GM23338 (cell line): ENCODE measurements around the gene COMTD1. TPM values are rescaled to one million over a fixed set of nuclear protein-coding genes. Genes with fewer than 3 reads are reported as not detected.
"Not testable (repeated sequence)": the region's sequence is repeated elsewhere in the genome, so short reads cannot be mapped to it uniquely, and the experiment has no call there.

Experiments used
- ATAC-seq: fragments of 200-7000 bp; cut with Tn5 transposase; 3 replicates; pipeline ENCODE4 v1.9.1; 2020
- DNase-seq: peaks from one replicate; pipeline ENCODE4 v3.0.0-alpha.2; 2015; ENCODE audit warnings: low spot score
- H2AFZ ChIP-seq: fragments of 200-600 bp; sonication (generic); 2 replicates; pipeline ENCODE4 v1.8.0; 2016; ENCODE audit warnings: antibody characterized with exemption, mild to moderate bottlenecking, moderate library complexity
- H3F3A ChIP-seq: fragments of 200-600 bp; sonication (generic); replicated peaks from 2 replicates; pipeline ENCODE4 v1.8.0; 2017; ENCODE audit warnings: antibody characterized with exemption, mixed run types, low read depth
- H3K27ac ChIP-seq: fragments of 200-600 bp; sonication (generic); 2 replicates; pipeline ENCODE4 v1.6.1; 2016; ENCODE audit warnings: low read depth
- H3K27me3 ChIP-seq: fragments of 200-600 bp; sonication (generic); 2 replicates; pipeline ENCODE4 v1.8.0; 2016; ENCODE audit warnings: mild to moderate bottlenecking, mixed run types, moderate library complexity; ENCODE audit not compliant: insufficient read depth
- H3K36me3 ChIP-seq: fragments of 200-600 bp; sonication (generic); 2 replicates; pipeline ENCODE4 v1.8.0; 2016; ENCODE audit warnings: mild to moderate bottlenecking; ENCODE audit not compliant: insufficient read depth
- H3K4me1 ChIP-seq: fragments of 200-600 bp; sonication (generic); 2 replicates; pipeline ENCODE4 v1.8.0; 2016; ENCODE audit warnings: mild to moderate bottlenecking, moderate library complexity; ENCODE audit not compliant: insufficient read depth
- H3K4me2 ChIP-seq: fragments of 200-600 bp; sonication (generic); 2 replicates; pipeline ENCODE4 v1.7.1; 2017; ENCODE audit warnings: mixed run types
- H3K4me3 ChIP-seq: fragments of 200-600 bp; sonication (generic); 2 replicates; pipeline ENCODE4 v1.6.1; 2016; ENCODE audit warnings: mixed run types
- H3K79me2 ChIP-seq: fragments of 200-600 bp; sonication (generic); replicated peaks from 2 replicates; pipeline ENCODE4 v1.8.0; 2017; ENCODE audit warnings: mild to moderate bottlenecking; ENCODE audit not compliant: insufficient read depth
- H3K9me2 ChIP-seq: fragments of 200-600 bp; sonication (generic); 2 replicates; pipeline ENCODE4 v1.8.0; 2017; ENCODE audit not compliant: insufficient read depth
- H4K20me1 ChIP-seq: fragments of 200-600 bp; sonication (generic); replicated peaks from 2 replicates; pipeline ENCODE4 v1.8.0; 2017; ENCODE audit warnings: mild to moderate bottlenecking; ENCODE audit not compliant: insufficient read depth
- H3K27ac Mint-ChIP-seq: 2 replicates; pipeline ENCODE4 v1.8.0; 2020; ENCODE audit warnings: inconsistent platforms, mild to moderate bottlenecking, moderate library complexity, mixed read lengths
- H3K27me3 Mint-ChIP-seq: 3 replicates; pipeline ENCODE4 v1.8.0; 2022; ENCODE audit warnings: low read depth, mild to moderate bottlenecking, moderate library complexity, mixed read lengths, inconsistent platforms; ENCODE audit not compliant: insufficient read depth, poor library complexity
- H3K36me3 Mint-ChIP-seq: 3 replicates; pipeline ENCODE4 v1.8.0; 2021; ENCODE audit warnings: low read depth, mild to moderate bottlenecking, inconsistent platforms, moderate library complexity, mixed read lengths
- H3K4me1 Mint-ChIP-seq: 3 replicates; pipeline ENCODE4 v1.8.0; 2020; ENCODE audit warnings: mild to moderate bottlenecking, inconsistent platforms, mixed read lengths
- H3K4me3 Mint-ChIP-seq: 3 replicates; pipeline ENCODE4 v1.8.0; 2021; ENCODE audit warnings: moderate library complexity, mild to moderate bottlenecking, inconsistent platforms, mixed read lengths
- H3K9me3 Mint-ChIP-seq: 3 replicates; pipeline ENCODE4 v1.8.0; 2020; ENCODE audit warnings: moderate library complexity, mild to moderate bottlenecking, inconsistent platforms, mixed read lengths
- CREB1 ChIP-seq: fragments of 250-450 bp; sonication (Bioruptor Pico); IDR thresholded peaks from 2 replicates; pipeline ENCODE4 v1.5.0; 2020; ENCODE audit warnings: low read depth, mild to moderate bottlenecking, moderate library complexity
- EZH2 ChIP-seq: fragments of 200-600 bp; sonication (generic); IDR thresholded peaks from one replicate; pipeline ENCODE4 v1.8.0; 2017; ENCODE audit warnings: antibody characterized with exemption, mild to moderate bottlenecking, low read depth; ENCODE audit not compliant: unreplicated experiment
- NANOG ChIP-seq: IDR thresholded peaks from 2 replicates; pipeline ENCODE4 v1.6.1; 2016; ENCODE audit warnings: antibody characterized with exemption, borderline replicate concordance
- POLR2AphosphoS5 ChIP-seq: IDR thresholded peaks from 2 replicates; pipeline ENCODE4 v1.6.1; 2016; ENCODE audit warnings: antibody characterized with exemption, low read depth
- REST ChIP-seq: IDR thresholded peaks from one replicate; pipeline ENCODE4 v1.6.1; 2018; ENCODE audit warnings: antibody characterized with exemption; ENCODE audit not compliant: unreplicated experiment
- STAT1 ChIP-seq: IDR thresholded peaks from one replicate; pipeline ENCODE4 v1.6.1; 2016; ENCODE audit warnings: antibody characterized with exemption; ENCODE audit not compliant: unreplicated experiment
- ZNF114 ChIP-seq: fragments of 250-450 bp; sonication (Bioruptor Pico); IDR thresholded peaks from 2 replicates; pipeline ENCODE4 v1.5.0; 2020; ENCODE audit warnings: mild to moderate bottlenecking, moderate library complexity
- ZNF331 ChIP-seq: fragments of 250-450 bp; sonication (Bioruptor Pico); IDR thresholded peaks from 2 replicates; pipeline ENCODE4 v1.5.0; 2020; ENCODE audit warnings: low read depth, mild to moderate bottlenecking, moderate library complexity
- polyA plus RNA-seq: library from polyadenylated mRNA; unstranded; fragments of >200 nt; fragmentation: Nextera tagmentation; extraction: Ambion mirVana; gene quantifications from 2 replicates; pipeline ENCODE4 v1.2.1, GENCODE V29; 2016
- total RNA-seq: library from RNA; depleted of rRNA; stranded (reverse); fragments of >200 nt; shearing (Covaris generic); gene quantifications from 2 replicates; pipeline ENCODE4 v1.2.3, GENCODE V29; 2014

COMTD1 gene
- total and polyA plus RNA-seq, 2 experiments from 2014 or later = 40.0 to 46.7 TPM

GRCh38 chr10:75221492-75221891, 14.3 kb downstream of the COMTD1 start:
- Histone ChIP-seq H3K79me2 (peaks cover 82% of the 10 kb centered on the region), H3K4me1 (peaks cover 32% of the 10 kb centered on the region), H3K27ac (peak overlapping the region; percentile 95), H4K20me1 (peaks cover 22% of the 10 kb centered on the region), H3F3A (peaks cover 27% of the 10 kb centered on the region), H3K36me3 (peaks cover 33% of the 10 kb centered on the region)
- not testable (repeated sequence) for DNase-seq, H3K9me3 Mint-ChIP-seq, ATAC-seq, H3K9me2 ChIP-seq, H3K27me3 ChIP-seq, H3K27ac Mint-ChIP-seq, H2AFZ ChIP-seq, H3K4me3 ChIP-seq, H3K4me3 Mint-ChIP-seq, H3K4me2 ChIP-seq
- Mint-ChIP-seq H3K4me1 (peaks cover 47% of the 10 kb centered on the region), H3K36me3 (peaks cover 96% of the 10 kb centered on the region), H3K27me3 (peaks cover 11% of the 10 kb centered on the region)

GRCh38 chr10:75220274-75220673, 15.5 kb downstream of the COMTD1 start:
- Histone ChIP-seq H3K9me2 (no peaks in the 10 kb centered on the region), H2AFZ (no peak overlapping the region), H3K4me1 (peaks cover 24% of the 10 kb centered on the region), H4K20me1 (peaks cover 28% of the 10 kb centered on the region), H3K4me3 (no peak overlapping the region), H3K27me3 (no peaks in the 10 kb centered on the region), H3F3A (peaks cover 27% of the 10 kb centered on the region), H3K4me2 (no peak overlapping the region), H3K36me3 (peaks cover 46% of the 10 kb centered on the region), H3K27ac (peak overlapping the region; percentile 71), H3K79me2 (peaks cover 82% of the 10 kb centered on the region)
- Mint-ChIP-seq H3K9me3 (no peaks in the 10 kb centered on the region), H3K27ac (no peak overlapping the region), H3K27me3 (peaks cover 9% of the 10 kb centered on the region), H3K36me3 (peaks cover 96% of the 10 kb centered on the region), H3K4me1 (peaks cover 35% of the 10 kb centered on the region), H3K4me3 (no peak overlapping the region)
- TF ChIP-seq ZNF114 (CRISPR knock-in tag) (no peak), NANOG (no peak), ZNF331 (CRISPR knock-in tag) (no peak), EZH2 (no peak), STAT1 (no peak), POLR2AphosphoS5 (no peak)
- DNase-seq = no peak
- no peak for ATAC-seq

GRCh38 chr10:75212343-75212742, 23.4 kb downstream of the COMTD1 start:
- peaks cover 67% of the 10 kb centered on the region for H3K79me2 ChIP-seq
- H3K27me3 Mint-ChIP-seq = peaks cover 6% of the 10 kb centered on the region
- peaks cover 46% of the 10 kb centered on the region for H3K36me3 ChIP-seq
- H3K4me2 ChIP-seq = peak overlapping the region; percentile 82
- ATAC-seq = no peak
- peaks cover 62% of the 10 kb centered on the region for H3K36me3 Mint-ChIP-seq
- peaks cover 31% of the 10 kb centered on the region for H4K20me1 ChIP-seq
- peak overlapping the region; percentile 99 for H3K4me3 ChIP-seq
- peak overlapping the region; percentile 96 for H3K4me3 Mint-ChIP-seq
- H3K4me1 ChIP-seq = peaks cover 6% of the 10 kb centered on the region
- H3F3A ChIP-seq = 0 out of 2 replicates have a peak, but pooled peaks cover 14% of the 10 kb centered on the region
- peaks cover 26% of the 10 kb centered on the region for H3K4me1 Mint-ChIP-seq
- H3K27ac Mint-ChIP-seq = peak overlapping the region; percentile 60; the same call in 1 of the 2 replicates
- no peaks in the 10 kb centered on the region for H3K9me2 ChIP-seq
- H3K9me3 Mint-ChIP-seq = no peaks in the 10 kb centered on the region
- peak overlapping the region; percentile 22; the same call in 1 of the 2 replicates for H3K27ac ChIP-seq
- no peaks in the 10 kb centered on the region for H3K27me3 ChIP-seq
- H2AFZ ChIP-seq = no peak overlapping the region
- DNase-seq = no peak
- TF ChIP-seq REST = no peak
- TF ChIP-seq CREB1 = no peak
